Measurements from ENCODE around the gene RYR1. TPM values are rescaled to one million over a fixed set of nuclear protein-coding genes. Genes with fewer than 3 reads are reported as not detected.

Gene RYR1
- polyA plus RNA-seq, 3 donors: 0.56 to 6.2 (median 0.79) TPM

GRCh38 chr19:38445362-38445761 is 11.9 kb downstream of the RYR1 start:
- WGBS, 3 donors: 93 to 94% (median 94%) methylated on average over 7 of the region's 7 CpGs
- H3K27ac ChIP-seq (ENCODE audit: low read depth, low read length): no peak overlapping the region

- no peak overlapping the region for H3K27ac ChIP-seq (ENCODE audit: low read depth, low read length)
- WGBS, 3 donors: 90 to 93% (median 92%) methylated on average over 9 of the region's 9 CpGs
Measured at GRCh38 chr19:38448225-38448624, 14.7 kb downstream of the RYR1 start.

GRCh38 chr19:38449518-38449917 is 16.0 kb downstream of the RYR1 start:
- WGBS, 3 donors: 77 to 86% (median 78%) methylated on average over 5 of the region's 5 CpGs
- no peak overlapping the region for H3K27ac ChIP-seq (ENCODE audit: low read depth, low read length)

- 73 to 86% (median 77%) methylated on average over 8 of the region's 8 CpGs for WGBS, 3 donors
- no peak overlapping the region for H3K27ac ChIP-seq (ENCODE audit: low read depth, low read length)
Measured at GRCh38 chr19:38451036-38451435, 17.5 kb downstream of the RYR1 start.

- 82 to 93% (median 89%) methylated on average over 8 to 9 of the region's 9 CpGs for WGBS, 3 donors
- H3K27ac ChIP-seq (ENCODE audit: low read depth, low read length): no peak overlapping the region
Measured at GRCh38 chr19:38451629-38452028, 18.1 kb downstream of the RYR1 start.

GRCh38 chr19:38452430-38453366 is 19.2 kb downstream of the RYR1 start:
- H3K27ac ChIP-seq (ENCODE audit: low read depth, low read length): no peak overlapping the region
- WGBS, 3 donors: 63 to 79% (median 64%) methylated on average over 37 to 45 of the region's 45 CpGs

- 59 to 78% (median 76%) methylated on average over 3 of the region's 3 CpGs for WGBS, 3 donors
- H3K27ac ChIP-seq (ENCODE audit: low read depth, low read length): no peak overlapping the region
Measured at GRCh38 chr19:38453596-38453995, 20.1 kb downstream of the RYR1 start.

- no peak overlapping the region for H3K27ac ChIP-seq (ENCODE audit: low read depth, low read length)
- 35 to 60% (median 59%) methylated on average over 4 of the region's 4 CpGs for WGBS, 3 donors
Measured at GRCh38 chr19:38455031-38455430, 21.5 kb downstream of the RYR1 start.

- 65 to 77% (median 69%) methylated on average over 5 of the region's 5 CpGs for WGBS, 3 donors
- H3K27ac ChIP-seq (ENCODE audit: low read depth, low read length): no peak overlapping the region
Measured at GRCh38 chr19:38457202-38457601, 23.7 kb downstream of the RYR1 start.

GRCh38 chr19:38457690-38458405 is 24.4 kb downstream of the RYR1 start:
- H3K27ac ChIP-seq (ENCODE audit: low read depth, low read length): no peak overlapping the region
- 87 to 91% (median 91%) methylated on average over 15 of the region's 15 CpGs for WGBS, 3 donors

GRCh38 chr19:38458991-38459390 is 25.5 kb downstream of the RYR1 start:
- no peak overlapping the region for H3K27ac ChIP-seq (ENCODE audit: low read depth, low read length)
- WGBS, 3 donors: 68 to 85% (median 83%) methylated on average over 13 of the region's 13 CpGs

GRCh38 chr19:38463365-38463764 is 29.9 kb downstream of the RYR1 start:
- no peak overlapping the region for H3K27ac ChIP-seq (ENCODE audit: low read depth, low read length)
- whole genome bisulfite sequencing, 3 donors: 85 to 93% (median 89%) methylated on average over 17 to 18 of the region's 18 CpGs

GRCh38 chr19:38464421-38465082 is 31.1 kb downstream of the RYR1 start:
- no peak overlapping the region for H3K27ac ChIP-seq (ENCODE audit: low read depth, low read length)
- 49 to 61% (median 56%) methylated on average over 13 to 15 of the region's 15 CpGs for WGBS, 3 donors

GRCh38 chr19:38466050-38466449 is 32.6 kb downstream of the RYR1 start:
- H3K27ac ChIP-seq (ENCODE audit: low read depth, low read length): no peak overlapping the region
- WGBS, 3 donors: 93 to 96% (median 93%) methylated on average over 26 of the region's 26 CpGs

GRCh38 chr19:38467541-38468525 is 34.3 kb downstream of the RYR1 start:
- no peak overlapping the region for H3K27ac ChIP-seq (ENCODE audit: low read depth, low read length)
- 86 to 96% (median 95%) methylated on average over 17 of the region's 17 CpGs for WGBS, 3 donors

GRCh38 chr19:38469151-38469550 is 35.7 kb downstream of the RYR1 start:
- H3K27ac ChIP-seq (ENCODE audit: low read depth, low read length): no peak overlapping the region
- WGBS, 3 donors: 41 to 68% (median 67%) methylated on average over 5 of the region's 5 CpGs

GRCh38 chr19:38470788-38471480 is 37.4 kb downstream of the RYR1 start:
- H3K27ac ChIP-seq (ENCODE audit: low read depth, low read length): no peak overlapping the region
- WGBS, 3 donors: 59 to 75% (median 74%) methylated on average over 12 of the region's 12 CpGs
